ENCODE results near the gene MAP6D1.
A peak's percentile ranks its signal among the peaks of the same experiment; 100 is the strongest.

DNA sequence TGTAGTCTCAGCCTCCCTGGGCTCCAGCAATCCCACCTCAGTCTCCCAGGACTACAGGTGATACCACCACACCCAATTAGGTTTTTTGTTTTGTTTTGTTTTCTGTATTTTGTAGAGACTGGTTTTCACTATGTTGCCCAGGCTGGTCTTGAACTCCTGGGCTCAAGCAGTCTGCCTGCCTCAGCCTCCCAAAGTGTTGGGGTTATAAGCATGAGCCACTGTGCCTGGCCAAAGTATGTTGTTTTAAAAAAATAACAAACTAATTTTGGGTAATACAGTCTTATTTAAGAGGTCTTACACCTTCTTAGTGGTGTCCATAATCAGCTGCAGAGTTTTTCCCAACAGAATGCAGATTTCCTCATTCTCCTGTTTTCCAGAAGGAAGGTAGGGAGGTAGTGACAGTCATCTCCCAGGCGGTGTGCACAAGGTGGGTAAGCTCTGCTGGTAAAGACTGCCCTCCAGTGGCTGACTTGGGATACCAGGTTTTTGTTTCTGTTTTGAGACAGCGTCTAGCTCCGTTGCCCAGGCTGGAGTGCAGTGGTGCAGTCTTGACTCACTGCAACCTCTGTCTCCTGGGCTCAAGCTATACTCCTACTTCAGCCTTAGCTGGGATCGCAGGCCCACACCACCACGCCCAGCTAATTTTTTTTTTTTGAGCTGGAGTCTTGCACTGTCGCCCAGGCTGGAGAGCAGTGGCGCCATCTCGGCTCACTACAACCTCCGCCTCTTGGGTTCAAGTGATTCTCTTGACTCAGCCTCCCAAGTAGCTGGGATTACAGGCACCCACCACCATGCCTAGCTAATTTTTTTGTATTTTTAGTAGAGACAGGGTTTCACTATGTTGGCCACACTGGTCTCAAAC, 58.4 kb downstream of the MAP6D1 start:
- TF ChIP-seq, protein P1, sequence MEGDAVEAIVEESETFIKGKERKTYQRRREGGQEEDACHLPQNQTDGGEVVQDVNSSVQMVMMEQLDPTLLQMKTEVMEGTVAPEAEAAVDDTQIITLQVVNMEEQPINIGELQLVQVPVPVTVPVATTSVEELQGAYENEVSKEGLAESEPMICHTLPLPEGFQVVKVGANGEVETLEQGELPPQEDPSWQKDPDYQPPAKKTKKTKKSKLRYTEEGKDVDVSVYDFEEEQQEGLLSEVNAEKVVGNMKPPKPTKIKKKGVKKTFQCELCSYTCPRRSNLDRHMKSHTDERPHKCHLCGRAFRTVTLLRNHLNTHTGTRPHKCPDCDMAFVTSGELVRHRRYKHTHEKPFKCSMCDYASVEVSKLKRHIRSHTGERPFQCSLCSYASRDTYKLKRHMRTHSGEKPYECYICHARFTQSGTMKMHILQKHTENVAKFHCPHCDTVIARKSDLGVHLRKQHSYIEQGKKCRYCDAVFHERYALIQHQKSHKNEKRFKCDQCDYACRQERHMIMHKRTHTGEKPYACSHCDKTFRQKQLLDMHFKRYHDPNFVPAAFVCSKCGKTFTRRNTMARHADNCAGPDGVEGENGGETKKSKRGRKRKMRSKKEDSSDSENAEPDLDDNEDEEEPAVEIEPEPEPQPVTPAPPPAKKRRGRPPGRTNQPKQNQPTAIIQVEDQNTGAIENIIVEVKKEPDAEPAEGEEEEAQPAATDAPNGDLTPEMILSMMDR (IDR thresholded peaks at IDR 0.05): peak; percentile 71 to 74
- TF ChIP-seq POLR2AphosphoS5 (IDR thresholded peaks at IDR 0.05) (no peak), EP300 (IDR thresholded peaks at IDR 0.05) (no peak)
